CD14-positive monocyte (primary cell): Measurements from ENCODE around the gene CDC14A. TPM values are rescaled to one million over a fixed set of nuclear protein-coding genes. Genes with fewer than 3 reads are reported as not detected.

ENCODE experiments used
- DNase-seq, 3 donors: peaks; one replicate each; pipeline ENCODE4 v3.0.0-alpha.2; 2011 to 2022
- H2AFZ ChIP-seq: 2 replicates; pipeline ENCODE4 v1.6.0; 2012; ENCODE audit warnings: mild to moderate bottlenecking, low read depth, low read length, inconsistent platforms; ENCODE audit not compliant: insufficient read depth, poor library complexity, severe bottlenecking
- H3K27ac ChIP-seq, 2 donors: 1 replicate in 1 of 2; 2 replicates in 1 of 2; pipeline ENCODE4 v1.5.1; 2012 to 2013; ENCODE audit warnings: low read length in 2 of 2, control low read depth in 1 of 2, inconsistent platforms in 1 of 2, low read depth in 1 of 2, mild to moderate bottlenecking in 1 of 2
- H3K27me3 ChIP-seq, 2 donors: one replicate each; pipeline versions ENCODE4 v1.6.0 to v1.6.1; 2011 to 2013; ENCODE audit warnings: low read length in 2 of 2; ENCODE audit not compliant: control insufficient read depth in 2 of 2, insufficient read depth in 2 of 2
- H3K36me3 ChIP-seq, 2 donors: replicated peaks in 1 of 2; 1 replicate in 1 of 2; 2 replicates in 1 of 2; pipeline versions ENCODE4 v1.5.1 to v1.6.1; 2012 to 2013; ENCODE audit warnings: low read length in 2 of 2, control low read depth in 1 of 2, inconsistent platforms in 1 of 2, mild to moderate bottlenecking in 1 of 2; ENCODE audit not compliant: insufficient read depth in 2 of 2, control insufficient read depth in 1 of 2
- H3K4me1 ChIP-seq, 2 donors: 1 replicate in 1 of 2; 2 replicates in 1 of 2; pipeline versions ENCODE4 v1.5.1 to v1.6.1; 2012 to 2013; ENCODE audit warnings: low read length in 2 of 2, control low read depth in 1 of 2, inconsistent platforms in 1 of 2, mild to moderate bottlenecking in 1 of 2, moderate library complexity in 1 of 2; ENCODE audit not compliant: insufficient read depth in 2 of 2, control insufficient read depth in 1 of 2
- H3K4me2 ChIP-seq: replicated peaks from 2 replicates; pipeline ENCODE3; 2012; ENCODE audit warnings: low read length, moderate library complexity, mild to moderate bottlenecking; ENCODE audit not compliant: poor library complexity, severe bottlenecking; ENCODE audit errors: extremely low read depth
- H3K4me3 ChIP-seq, 3 experiments: fragments of 200-600 bp in 1 of 3; sonication (generic) in 1 of 3; replicated peaks in 1 of 3; 1 replicate in 2 of 3; 2 replicates in 1 of 3; pipeline ENCODE4 v1.5.1; 2011 to 2013; ENCODE audit warnings: low read length in 3 of 3, mild to moderate bottlenecking in 3 of 3, control low read depth in 2 of 3, low read depth in 2 of 3, inconsistent platforms in 1 of 3, moderate library complexity in 1 of 3
- H3K79me2 ChIP-seq: 2 replicates; pipeline ENCODE4 v1.6.0; 2012; ENCODE audit warnings: mild to moderate bottlenecking, control low read depth, inconsistent platforms, low read length, moderate library complexity; ENCODE audit not compliant: insufficient read depth
- H3K9ac ChIP-seq: 2 replicates; pipeline ENCODE4 v1.6.0; 2017; ENCODE audit warnings: low read length, mild to moderate bottlenecking; ENCODE audit not compliant: insufficient read depth, poor library complexity, severe bottlenecking
- H3K9me3 ChIP-seq, 2 donors: replicated peaks in 1 of 2; 1 replicate in 1 of 2; 2 replicates in 1 of 2; pipeline versions ENCODE4 v1.5.1 to v1.6.1; 2012 to 2013; ENCODE audit warnings: low read length in 2 of 2, control low read depth in 1 of 2; ENCODE audit not compliant: control insufficient read depth in 1 of 2, insufficient read depth in 1 of 2
- H4K20me1 ChIP-seq: 2 replicates; pipeline ENCODE4 v1.6.0; 2012; ENCODE audit warnings: mild to moderate bottlenecking, low read length, control low read depth, moderate library complexity; ENCODE audit not compliant: insufficient read depth
- H3K27ac Mint-ChIP-seq, 7 donors: one replicate each; pipeline ENCODE4 v1.8.0; 2020; ENCODE audit warnings: mild to moderate bottlenecking in 7 of 7, mixed read lengths in 7 of 7, moderate library complexity in 6 of 7, inconsistent platforms in 2 of 7
- H3K27me3 Mint-ChIP-seq, 3 donors: one replicate each; pipeline ENCODE4 v1.8.0; 2021 to 2022; ENCODE audit warnings: low read depth in 3 of 3, mild to moderate bottlenecking in 3 of 3, mixed read lengths in 3 of 3, moderate library complexity in 3 of 3, inconsistent platforms in 1 of 3
- H3K36me3 Mint-ChIP-seq, 2 donors: one replicate each; pipeline ENCODE4 v1.8.0; 2020; ENCODE audit warnings: mixed read lengths in 2 of 2, inconsistent platforms in 1 of 2, mild to moderate bottlenecking in 1 of 2
- H3K4me1 Mint-ChIP-seq: one replicate; pipeline ENCODE4 v1.8.0; 2020; ENCODE audit warnings: mild to moderate bottlenecking, mixed read lengths
- H3K4me3 Mint-ChIP-seq, 2 donors: one replicate each; pipeline ENCODE4 v1.8.0; 2020; ENCODE audit warnings: mild to moderate bottlenecking in 2 of 2, mixed read lengths in 2 of 2, moderate library complexity in 1 of 2
- H3K9me3 Mint-ChIP-seq, 7 donors: one replicate each; pipeline ENCODE4 v1.8.0; 2020 to 2022; ENCODE audit warnings: mixed read lengths in 7 of 7, mild to moderate bottlenecking in 6 of 7, moderate library complexity in 6 of 7, inconsistent platforms in 2 of 7
- CTCF ChIP-seq: fragments of 200-600 bp; IDR thresholded peaks from one replicate; pipeline ENCODE4 v1.8.0; 2022; ENCODE audit warnings: antibody characterized with exemption, mild to moderate bottlenecking
- WGBS: methylation state at CpG from one replicate; pipeline ENCODE4 v1.1.5; 2013; ENCODE audit warnings: missing lambda C conversion rate; ENCODE audit not compliant: insufficient coverage; 5-methylcytosine and 5-hydroxymethylcytosine counted together
- intact Hi-C, 2 donors: fragments of 100-400 bp; cut with micrococcal nuclease; formaldehyde crosslinking; loops; one replicate each; pipeline versions ENCODE4 v1.15.0 to v1.15.1; 2023
- polyA plus RNA-seq, 3 donors: library from polyadenylated mRNA; depleted of rRNA in 1 of 3; unstranded in 2 of 3; stranded (reverse) in 1 of 3; fragments of 300-500 nt in 2 of 3; fragments of >200 nt in 1 of 3; fragmentation: Illumina TruSeq in 2 of 3; gene quantifications; 1 replicate in 2 of 3; 2 replicates in 1 of 3; pipeline ENCODE4 v1.2.3, GENCODE V29; 2012 to 2021

CDC14A gene
- polyA plus RNA-seq, 3 donors: 4.2 to 9.2 (median 6.1) TPM

- Histone ChIP-seq H4K20me1 (no peaks in the 10 kb centered on the region), H3K79me2 (no peaks in the 10 kb centered on the region), H3K27me3 (no peaks in the 10 kb centered on the region), H3K9ac (no peak overlapping the region), H2AFZ (no peak overlapping the region), H3K4me3 (no peak overlapping the region), H3K9me3 (no peaks in the 10 kb centered on the region), H3K4me2 (no peak overlapping the region), H3K4me1 (peaks cover 0 to 10% of the 10 kb centered on the region in 2 donors), H3K36me3 (peaks cover 41 to 96% of the 10 kb centered on the region in 2 donors), H3K27ac (peak overlapping the region; percentile 8 to 20)
- TF ChIP-seq CTCF: no peak
- Mint-ChIP-seq H3K9me3 (no peaks in the 10 kb centered on the region), H3K4me3 (no peak overlapping the region), H3K4me1 (peaks cover 12% of the 10 kb centered on the region), H3K36me3 (peaks cover 73 to 80% of the 10 kb centered on the region in 2 donors), H3K27me3 (peaks cover 0 to 2% (median 0%) of the 10 kb centered on the region in 3 donors), H3K27ac (peak overlapping the region in 6 of 7 donors; percentile 15 to 66 (median 38))
- DNase-seq: no peak
- 78% methylated on average over 7 of the region's 11 CpGs for WGBS
- intact Hi-C loops: no loop called here
Observed at GRCh38 chr1:100499194-100499811, 147.0 kb downstream of the CDC14A start.

- H3K36me3 Mint-ChIP-seq: peaks cover 63 to 72% of the 10 kb centered on the region in 2 donors
- H3K9ac ChIP-seq: no peak overlapping the region
- H3K4me1 ChIP-seq: peaks cover 0 to 10% of the 10 kb centered on the region in 2 donors
- H3K4me1 Mint-ChIP-seq: peaks cover 12% of the 10 kb centered on the region
- no peak overlapping the region for H3K4me3 ChIP-seq
- no peaks in the 10 kb centered on the region for H3K9me3 ChIP-seq
- no peak for TF ChIP-seq CTCF
- no peak overlapping the region for H3K4me3 Mint-ChIP-seq
- no peaks in the 10 kb centered on the region for H3K27me3 ChIP-seq
- peaks cover 0 to under 1% (median 0%) of the 10 kb centered on the region in 3 donors for H3K27me3 Mint-ChIP-seq
- no peaks in the 10 kb centered on the region for H3K79me2 ChIP-seq
- 100% methylated on average over 1 of the region's 3 CpGs for WGBS
- no peak overlapping the region for H2AFZ ChIP-seq
- no peak overlapping the region for H3K4me2 ChIP-seq
- peak overlapping the region in 1 of 7 donors; percentile 77 for H3K27ac Mint-ChIP-seq
- H4K20me1 ChIP-seq: no peaks in the 10 kb centered on the region
- H3K36me3 ChIP-seq: peaks cover 40 to 93% of the 10 kb centered on the region in 2 donors
- no peak for DNase-seq
- peaks cover 0 to 4% (median 2%) of the 10 kb centered on the region in 7 donors for H3K9me3 Mint-ChIP-seq
- intact Hi-C loops: no loop called here
- H3K27ac ChIP-seq: no peak overlapping the region
Observed at GRCh38 chr1:100502052-100502792, 149.9 kb downstream of the CDC14A start.
